GM12878 (cell line): ENCODE results near the gene SIX3. TPM values are rescaled to one million over a fixed set of nuclear protein-coding genes. Genes with fewer than 3 reads are reported as not detected.

Experiments
- ATAC-seq: fragments of 200-7000 bp; cut with Tn5 transposase; 3 replicates; pipeline ENCODE4 v1.9.1; 2020; ENCODE audit warnings: mild to moderate bottlenecking, moderate library complexity
- BruUV-seq: library from RNA; stranded (reverse); fragments of 400-500 nt; replicated peaks from 2 replicates; lab custom pipeline; 2021; lab: Mats Ljungman, UMichigan
- CTCF ChIA-PET: fragments of 300-600 bp; sonication (Branson Sonifier 250); formaldehyde crosslinking; extraction: SDS; loops from one replicate; lab custom pipeline; 2021; ENCODE audit warnings: inconsistent platforms; lab: Yijun Ruan, JAX
- POLR2A ChIA-PET: fragments of 350-600 bp; formaldehyde crosslinking; extraction: SDS; loops from one replicate; lab custom pipeline; 2021; ENCODE audit warnings: inconsistent platforms; lab: Charles Lee
- RAD21 ChIA-PET: fragments of 300-600 bp; sonication (Branson Sonifier 250); formaldehyde crosslinking; loops from one replicate; lab custom pipeline; 2023; ENCODE audit warnings: antibody characterized with exemption; ENCODE audit not compliant: unreplicated experiment; lab: Charles Lee
- SMC1A ChIA-PET: fragments of 300-600 bp; sonication (Branson Sonifier 250); formaldehyde crosslinking; loops from one replicate; lab custom pipeline; 2023; ENCODE audit not compliant: unreplicated experiment, uncharacterized antibody; lab: Charles Lee
- DNase-seq: peaks from one replicate; pipeline ENCODE4 v3.0.0-alpha.2; 2011; ENCODE audit warnings: low read depth, low spot score
- FAIRE-seq: peaks from 3 replicates; lab custom pipeline; 2011; peaks lifted over from hg19 to GRCh38; lab: Jason Lieb, UNC
- H2AFZ ChIP-seq: 2 replicates; pipeline ENCODE4 v1.6.0; 2011; ENCODE audit warnings: low read depth, low read length, control low read depth; ENCODE audit not compliant: control insufficient read depth
- H3K27ac ChIP-seq: 2 replicates; pipeline ENCODE4 v1.5.1; 2011; ENCODE audit warnings: control low read depth; ENCODE audit not compliant: control insufficient read depth, insufficient read depth
- H3K27me3 ChIP-seq, 2 experiments: replicated peaks in 1 of 2; 2 replicates each; pipeline versions ENCODE4 v1.6.0 to v1.6.1; 2011; ENCODE audit warnings: low read length in 1 of 2; ENCODE audit not compliant: control insufficient read depth in 2 of 2, insufficient read depth in 2 of 2
- H3K36me3 ChIP-seq, 2 experiments: 2 replicates each; pipeline ENCODE4 v1.5.1; 2011; ENCODE audit warnings: low read length in 1 of 2; ENCODE audit not compliant: control insufficient read depth in 2 of 2, insufficient read depth in 2 of 2
- H3K4me1 ChIP-seq: 2 replicates; pipeline ENCODE4 v1.6.1; 2011; ENCODE audit warnings: mild to moderate bottlenecking, low read length, moderate library complexity, mixed read lengths; ENCODE audit not compliant: control insufficient read depth, insufficient read depth
- H3K4me2 ChIP-seq: 2 replicates; pipeline ENCODE4 v1.6.0; 2011; ENCODE audit warnings: control low read depth; ENCODE audit not compliant: control insufficient read depth, insufficient read depth
- H3K4me3 ChIP-seq: fragments of 200-600 bp; sonication (generic); 2 replicates; pipeline ENCODE4 v1.5.1; 2016
- H3K79me2 ChIP-seq: 2 replicates; pipeline ENCODE4 v1.6.0; 2011; ENCODE audit warnings: low read length; ENCODE audit not compliant: control insufficient read depth, insufficient read depth
- H3K9ac ChIP-seq: 2 replicates; pipeline ENCODE4 v1.8.0; 2011; ENCODE audit warnings: low read length, control low read depth, mixed read lengths; ENCODE audit not compliant: control insufficient read depth, insufficient read depth
- H3K9me3 ChIP-seq: replicated peaks from 3 replicates; pipeline ENCODE4 v1.5.1; 2011; ENCODE audit warnings: mild to moderate bottlenecking, low read length; ENCODE audit not compliant: control insufficient read depth, insufficient read depth
- H4K20me1 ChIP-seq: 2 replicates; pipeline ENCODE4 v1.6.0; 2011; ENCODE audit not compliant: control insufficient read depth, insufficient read depth
- BACH1 ChIP-seq: fragments of 450-650 bp; IDR thresholded peaks from 2 replicates; pipeline ENCODE4 v1.6.1; 2017; ENCODE audit warnings: mild to moderate bottlenecking, borderline replicate concordance
- BCL11A ChIP-seq: IDR thresholded peaks from 2 replicates; pipeline ENCODE4 v1.6.1; 2011; ENCODE audit warnings: low read depth, low read length
- ESRRA ChIP-seq: IDR thresholded peaks from 2 replicates; pipeline ENCODE4 v1.6.1; 2012; ENCODE audit warnings: mild to moderate bottlenecking, low read length, improper control_type of control experiment
- MXI1 ChIP-seq: fragments of 150-350 bp; IDR thresholded peaks from 2 replicates; pipeline ENCODE4 v1.6.1; 2011; ENCODE audit warnings: low read depth, mild to moderate bottlenecking, inconsistent platforms, low read length, improper control_type of control experiment
- POLR2AphosphoS5 ChIP-seq: IDR thresholded peaks from 2 replicates; pipeline ENCODE4 v1.6.1; 2011; ENCODE audit warnings: mild to moderate bottlenecking, low read length, inconsistent platforms
- RB1 ChIP-seq: fragments of 450-650 bp; formaldehyde crosslinking; IDR thresholded peaks from 2 replicates; pipeline ENCODE4 v1.6.1; 2017; ENCODE audit warnings: mild to moderate bottlenecking, borderline replicate concordance
- RELA ChIP-seq: fragments of 450-650 bp; IDR thresholded peaks from 2 replicates; pipeline ENCODE4 v1.8.0; 2014; ENCODE audit warnings: borderline replicate concordance; ENCODE audit not compliant: partially characterized antibody
- TAF1 ChIP-seq: IDR thresholded peaks from 2 replicates; pipeline ENCODE4 v1.6.1; 2011; ENCODE audit warnings: mild to moderate bottlenecking, low read depth, low read length, borderline replicate concordance
- ZNF384 ChIP-seq: IDR thresholded peaks from 2 replicates; pipeline ENCODE4 v1.6.1; 2012; ENCODE audit warnings: low read depth, mild to moderate bottlenecking, low read length, improper control_type of control experiment, borderline replicate concordance
- WGBS: methylation state at CpG from one replicate; pipeline ENCODE4 v1.1.6; 2016; ENCODE audit warnings: low lambda C conversion rate; ENCODE audit not compliant: insufficient replicate concordance, insufficient coverage; ENCODE audit errors: missing lambda C conversion rate; 5-methylcytosine and 5-hydroxymethylcytosine counted together
- in situ Hi-C: fragments of 300-500 bp; cut with MboI; formaldehyde crosslinking; loops from 9 replicates; pipeline ENCODE4 v1.14.3; 2018; ENCODE audit warnings: mixed read lengths
- intact Hi-C: fragments of 100-400 bp; cut with micrococcal nuclease; formaldehyde crosslinking; loops from one replicate; pipeline ENCODE4 v1.14.2; 2022; ENCODE audit not compliant: unreplicated experiment
- polyA plus RNA-seq, 11 experiments: library from polyadenylated mRNA; depleted of rRNA in 4 of 11; unstranded in 6 of 11; stranded (reverse) in 5 of 11; fragments of >200 nt; fragmentation: Nextera tagmentation in 4 of 11; fragmentation: Illumina TruSeq in 1 of 11; extraction: Ambion mirVana in 4 of 11; extraction: Trizol in 1 of 11; gene quantifications; 1 replicate in 1 of 11; 2 replicates in 10 of 11; pipeline versions ENCODE4 v1.2.1 to v1.2.3, GENCODE V29; 2011 to 2016; ENCODE audit warnings: inconsistent platforms in 2 of 11, missing spikeins in 2 of 11, low read depth in 1 of 11
- total RNA-seq, 4 experiments: library from RNA; depleted of rRNA in 3 of 4; stranded (reverse); fragments of >200 nt in 3 of 4; fragmentation: Illumina TruSeq in 1 of 4; extraction: Trizol in 1 of 4; gene quantifications; 2 replicates each; pipeline versions ENCODE4 v1.2.1 to v1.2.3, GENCODE V29; 2013 to 2021
- TF ChIP-seq, protein P1 (sequence below): fragments of 150-350 bp; IDR thresholded peaks from 2 replicates; pipeline ENCODE4 v1.6.1; 2014; ENCODE audit warnings: mild to moderate bottlenecking, low read depth, low read length
- TF ChIP-seq, protein P2 (sequence below): fragments of 450-650 bp; IDR thresholded peaks from 2 replicates; pipeline ENCODE4 v1.6.1; 2017; ENCODE audit warnings: antibody characterized with exemption, mild to moderate bottlenecking, moderate library complexity

SIX3 gene
- total and polyA plus RNA-seq, 10 of the 15 experiments (the other 5 are each of a cell fraction or from before 2014, with no cell fraction given), result 0.05 to 0.42 (median 0.13) TPM; not detected in 4

DNA sequence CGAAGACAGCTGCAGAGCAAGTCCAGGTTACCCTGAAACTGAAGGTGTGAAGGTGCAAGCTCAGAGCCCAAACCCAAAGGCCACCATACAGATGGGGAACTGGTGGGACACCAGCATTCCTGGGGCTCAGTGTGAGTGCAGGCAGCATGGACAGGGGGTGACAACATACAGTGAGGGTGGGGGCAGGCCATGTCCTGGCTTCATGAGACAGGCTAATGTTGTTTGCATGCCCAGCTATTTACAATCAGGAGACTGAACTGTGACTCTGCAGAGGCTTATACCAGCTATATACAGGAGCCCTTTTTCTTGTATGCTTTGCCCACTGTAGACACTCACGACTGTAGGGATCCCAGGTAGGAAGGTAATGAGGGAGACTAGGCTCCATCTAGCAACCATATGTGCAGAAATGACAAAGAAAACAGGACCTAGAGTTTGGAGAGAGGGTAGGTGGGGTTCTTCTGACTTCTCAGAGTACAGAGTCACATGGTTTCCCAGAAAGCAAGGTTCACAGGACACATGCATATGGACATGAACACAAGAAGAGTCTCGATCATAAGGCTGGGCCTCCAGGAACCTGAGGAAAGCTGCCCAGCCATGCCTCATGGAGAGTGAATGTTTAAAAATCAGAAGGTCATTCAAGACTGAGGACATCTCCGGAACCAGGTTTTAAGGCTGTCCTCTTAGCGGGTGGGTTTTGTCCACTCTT lies 26.4 kb downstream of the SIX3 start:
- BruUV-seq, result no TSS peak
- no peak for FAIRE-seq
- Histone ChIP-seq H2AFZ (no peak overlapping the region), H3K4me2 (no peak overlapping the region)
- TF ChIP-seq ESRRA, result no peak
- no peak for TF ChIP-seq BCL11A
- TF ChIP-seq BACH1, result no peak
- no peak for TF ChIP-seq POLR2AphosphoS5
- TF ChIP-seq RELA, result no peak
- no peak for TF ChIP-seq MXI1
- TF ChIP-seq, all 136 proteins: peak for 0
- no peaks in the 10 kb centered on the region for H4K20me1 ChIP-seq
- no peaks in the 10 kb centered on the region for H3K27me3 ChIP-seq
- H3K9me3 ChIP-seq, result no peaks in the 10 kb centered on the region
- SMC1A ChIA-PET, result interaction anchor here (1.0 to 1.3 kb wide), 3 partner anchors 11 to 518 kb away, joined by 3 to 4 read pairs (median 3); no protein-coding TSS in a partner anchor
- H3K9ac ChIP-seq, result no peak overlapping the region
- intact Hi-C loops, result no loop called here
- no peak overlapping the region for H3K4me3 ChIP-seq
- no peaks in the 10 kb centered on the region for H3K4me1 ChIP-seq
- in situ Hi-C loops, result no loop called here
- WGBS, result 60% methylated on average over 5 of the region's 5 CpGs
- ATAC-seq (no peak), DNase-seq (no peak)
- no peaks in the 10 kb centered on the region for H3K36me3 ChIP-seq
- POLR2A ChIA-PET, result no interaction called here
- H3K79me2 ChIP-seq, result no peaks in the 10 kb centered on the region
- no peak overlapping the region for H3K27ac ChIP-seq
- CTCF ChIA-PET, result interaction anchor here (0.7 to 1.3 kb wide), 4 partner anchors 11 to 487 kb away, joined by 3 to 6 read pairs (median 4); no protein-coding TSS in a partner anchor
- RAD21 ChIA-PET, result no interaction called here

DNA sequence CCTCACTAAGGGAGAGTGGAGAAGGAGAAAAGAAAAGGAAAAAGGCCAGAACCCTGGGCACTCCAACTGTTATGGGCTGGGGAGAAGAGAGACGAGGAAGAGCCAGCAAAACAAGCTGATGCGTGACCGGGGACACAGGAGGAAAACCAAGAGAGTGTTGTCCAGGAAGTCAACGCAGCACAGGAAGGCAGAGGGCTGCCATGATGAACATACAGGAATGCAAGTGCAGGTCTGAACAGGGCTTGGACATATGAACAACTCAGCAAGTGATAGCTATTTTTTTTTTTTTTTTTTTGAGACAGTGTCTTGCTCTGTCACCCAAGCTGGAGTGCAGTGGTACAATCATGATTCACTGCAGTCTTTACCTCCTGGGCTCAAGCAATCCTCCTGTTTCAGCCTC lies 28.4 kb downstream of the SIX3 start:
- WGBS, result 53% methylated on average over 4 of the region's 4 CpGs
- no peaks in the 10 kb centered on the region for H3K4me1 ChIP-seq
- ATAC-seq, result no peak
- no peaks in the 10 kb centered on the region for H3K27me3 ChIP-seq
- in situ Hi-C loops, result no loop called here
- intact Hi-C loops, result no loop called here
- FAIRE-seq, result no peak
- H3K9me3 ChIP-seq, result no peaks in the 10 kb centered on the region
- H3K79me2 ChIP-seq, result no peaks in the 10 kb centered on the region
- SMC1A ChIA-PET, result interaction anchor here (0.8 to 4.0 kb wide), 3 partner anchors 13 to 500 kb away, joined by 3 to 25 read pairs (median 3); no protein-coding TSS in a partner anchor
- no peak overlapping the region for H2AFZ ChIP-seq
- H3K9ac ChIP-seq, result no peak overlapping the region
- H3K36me3 ChIP-seq, result no peaks in the 10 kb centered on the region
- BruUV-seq, result no TSS peak
- DNase-seq, result no peak
- TF ChIP-seq TAF1, result no peak
- no peak for TF ChIP-seq ZNF384
- TF ChIP-seq RB1, result no peak
- TF ChIP-seq, protein P1, sequence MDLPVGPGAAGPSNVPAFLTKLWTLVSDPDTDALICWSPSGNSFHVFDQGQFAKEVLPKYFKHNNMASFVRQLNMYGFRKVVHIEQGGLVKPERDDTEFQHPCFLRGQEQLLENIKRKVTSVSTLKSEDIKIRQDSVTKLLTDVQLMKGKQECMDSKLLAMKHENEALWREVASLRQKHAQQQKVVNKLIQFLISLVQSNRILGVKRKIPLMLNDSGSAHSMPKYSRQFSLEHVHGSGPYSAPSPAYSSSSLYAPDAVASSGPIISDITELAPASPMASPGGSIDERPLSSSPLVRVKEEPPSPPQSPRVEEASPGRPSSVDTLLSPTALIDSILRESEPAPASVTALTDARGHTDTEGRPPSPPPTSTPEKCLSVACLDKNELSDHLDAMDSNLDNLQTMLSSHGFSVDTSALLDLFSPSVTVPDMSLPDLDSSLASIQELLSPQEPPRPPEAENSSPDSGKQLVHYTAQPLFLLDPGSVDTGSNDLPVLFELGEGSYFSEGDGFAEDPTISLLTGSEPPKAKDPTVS, result no peak
- TF ChIP-seq, protein P2, sequence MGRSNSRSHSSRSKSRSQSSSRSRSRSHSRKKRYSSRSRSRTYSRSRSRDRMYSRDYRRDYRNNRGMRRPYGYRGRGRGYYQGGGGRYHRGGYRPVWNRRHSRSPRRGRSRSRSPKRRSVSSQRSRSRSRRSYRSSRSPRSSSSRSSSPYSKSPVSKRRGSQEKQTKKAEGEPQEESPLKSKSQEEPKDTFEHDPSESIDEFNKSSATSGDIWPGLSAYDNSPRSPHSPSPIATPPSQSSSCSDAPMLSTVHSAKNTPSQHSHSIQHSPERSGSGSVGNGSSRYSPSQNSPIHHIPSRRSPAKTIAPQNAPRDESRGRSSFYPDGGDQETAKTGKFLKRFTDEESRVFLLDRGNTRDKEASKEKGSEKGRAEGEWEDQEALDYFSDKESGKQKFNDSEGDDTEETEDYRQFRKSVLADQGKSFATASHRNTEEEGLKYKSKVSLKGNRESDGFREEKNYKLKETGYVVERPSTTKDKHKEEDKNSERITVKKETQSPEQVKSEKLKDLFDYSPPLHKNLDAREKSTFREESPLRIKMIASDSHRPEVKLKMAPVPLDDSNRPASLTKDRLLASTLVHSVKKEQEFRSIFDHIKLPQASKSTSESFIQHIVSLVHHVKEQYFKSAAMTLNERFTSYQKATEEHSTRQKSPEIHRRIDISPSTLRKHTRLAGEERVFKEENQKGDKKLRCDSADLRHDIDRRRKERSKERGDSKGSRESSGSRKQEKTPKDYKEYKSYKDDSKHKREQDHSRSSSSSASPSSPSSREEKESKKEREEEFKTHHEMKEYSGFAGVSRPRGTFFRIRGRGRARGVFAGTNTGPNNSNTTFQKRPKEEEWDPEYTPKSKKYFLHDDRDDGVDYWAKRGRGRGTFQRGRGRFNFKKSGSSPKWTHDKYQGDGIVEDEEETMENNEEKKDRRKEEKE, result no peak
- TF ChIP-seq, all 136 proteins: peak for 0
- H3K4me3 ChIP-seq, result no peak overlapping the region
- ChIA-PET POLR2A (interaction anchor here (0.6 kb wide), 1 partner anchor 23 kb away, joined by 3 read pairs; no protein-coding TSS in a partner anchor), RAD21 (interaction anchor here (1.1 kb wide), 1 partner anchor 12 kb away, joined by 5 read pairs; no protein-coding TSS in a partner anchor), CTCF (interaction anchor here (1.1 to 2.6 kb wide), 5 partner anchors 11 to 578 kb away, joined by 3 to 9 read pairs (median 6); no protein-coding TSS in a partner anchor)
- H4K20me1 ChIP-seq, result no peaks in the 10 kb centered on the region
- no peak overlapping the region for H3K4me2 ChIP-seq
- no peak overlapping the region for H3K27ac ChIP-seq
